HepG2 (cell line): ENCODE data around the gene PARD3. TPM values are rescaled to one million over a fixed set of nuclear protein-coding genes. Genes with fewer than 3 reads are reported as not detected.

ENCODE experiments used
- ATAC-seq: fragments of 200-7000 bp; cut with Tn5 transposase; 3 replicates; pipeline ENCODE4 v1.9.1; 2020; ENCODE audit warnings: mild to moderate bottlenecking, moderate library complexity
- BruUV-seq: library from RNA; stranded (reverse); fragments of 400-500 nt; replicated peaks from 2 replicates; lab custom pipeline; 2021; lab: Mats Ljungman, UMichigan
- CTCF ChIA-PET: fragments of 300-600 bp; formaldehyde crosslinking; extraction: SDS; loops from one replicate; lab custom pipeline; 2021; ENCODE audit warnings: low total read pairs, inconsistent platforms, low intra/inter-chr PET ratio; lab: Yijun Ruan, JAX
- POLR2A ChIA-PET: fragments of 350-600 bp; sonication (Branson Sonifier 250); formaldehyde crosslinking; loops from one replicate; lab custom pipeline; 2020; ENCODE audit warnings: antibody characterized with exemption, inconsistent platforms; lab: Yijun Ruan, JAX
- DNase-seq: peaks from one replicate; pipeline ENCODE4 v3.0.0-alpha.2; 2015; ENCODE audit warnings: low spot score
- FAIRE-seq: peaks from 3 replicates; lab custom pipeline; 2011; peaks lifted over from hg19 to GRCh38; lab: Jason Lieb, UNC
- H2AFZ ChIP-seq: one replicate; pipeline ENCODE4 v1.6.1; 2011; ENCODE audit warnings: low read length, inconsistent platforms
- H3K27ac ChIP-seq: fragments of 300-600 bp; 3 replicates; pipeline ENCODE4 v1.8.0; 2011; ENCODE audit warnings: mixed run types, mild to moderate bottlenecking, mixed read lengths, low read length, inconsistent platforms; ENCODE audit not compliant: insufficient read depth; ENCODE audit errors: extremely low read length
- H3K27me3 ChIP-seq, 2 experiments: fragments of 200-600 bp in 1 of 2; 2 replicates in 1 of 2; 3 replicates in 1 of 2; pipeline versions ENCODE4 v1.6.0 to v1.8.0; 2011; ENCODE audit warnings: low read length in 2 of 2, mild to moderate bottlenecking in 2 of 2, moderate library complexity in 2 of 2, inconsistent platforms in 1 of 2; ENCODE audit not compliant: insufficient read depth in 2 of 2, control insufficient read depth in 1 of 2
- H3K36me3 ChIP-seq, 2 experiments: fragments of 200-600 bp in 1 of 2; replicated peaks in 1 of 2; 2 replicates in 1 of 2; 3 replicates in 1 of 2; pipeline versions ENCODE4 v1.5.1 to v1.8.0; 2011; ENCODE audit warnings: low read length in 2 of 2, inconsistent platforms in 1 of 2; ENCODE audit not compliant: insufficient read depth in 2 of 2, control insufficient read depth in 1 of 2
- H3K4me1 ChIP-seq: 2 replicates; pipeline ENCODE4 v1.5.1; 2012; ENCODE audit warnings: low read length, inconsistent platforms; ENCODE audit not compliant: insufficient read depth
- H3K4me2 ChIP-seq: 2 replicates; pipeline ENCODE4 v1.6.0; 2011; ENCODE audit warnings: low read depth, low read length, inconsistent platforms
- H3K4me3 ChIP-seq, 3 experiments: fragments of 200-600 bp in 1 of 3; sonication (generic), shearing (Covaris generic) in 1 of 3; replicated peaks in 1 of 3; 2 replicates each; pipeline ENCODE4 v1.5.1; 2011 to 2016; ENCODE audit warnings: low read length in 3 of 3, inconsistent platforms in 2 of 3, low read depth in 2 of 3, mild to moderate bottlenecking in 2 of 3, control low read depth in 1 of 3, mixed read lengths in 1 of 3; ENCODE audit not compliant: insufficient read depth in 1 of 3
- H3K79me2 ChIP-seq: one replicate; pipeline ENCODE4 v1.6.1; 2011; ENCODE audit warnings: low read length, inconsistent platforms; ENCODE audit not compliant: insufficient read depth
- H3K9ac ChIP-seq: 2 replicates; pipeline ENCODE4 v1.6.0; 2011; ENCODE audit warnings: mild to moderate bottlenecking, low read depth, low read length, inconsistent platforms; ENCODE audit not compliant: insufficient read depth
- H3K9me3 ChIP-seq: 2 replicates; pipeline ENCODE4 v1.5.1; 2012; ENCODE audit warnings: mild to moderate bottlenecking, low read length
- H4K20me1 ChIP-seq: 2 replicates; pipeline ENCODE4 v1.6.0; 2011; ENCODE audit warnings: inconsistent platforms, mild to moderate bottlenecking, low read length, moderate library complexity; ENCODE audit not compliant: insufficient read depth
- SMAD9 ChIP-seq: sonication (generic); formaldehyde crosslinking; IDR thresholded peaks from 2 replicates; pipeline ENCODE4 v1.5.1; 2020; ENCODE audit warnings: mild to moderate bottlenecking, missing genetic modification reagents
- SP1 ChIP-seq, 2 experiments: fragments of 450-650 bp in 1 of 2; sonication (generic) in 1 of 2; formaldehyde crosslinking in 1 of 2; IDR thresholded peaks; 2 replicates each; pipeline versions ENCODE4 v1.4.0 to v1.6.1; 2016 to 2020; ENCODE audit warnings: missing genetic modification reagents in 1 of 2
- ZFP90 ChIP-seq: sonication (generic); formaldehyde crosslinking; IDR thresholded peaks from 2 replicates; pipeline ENCODE4 v1.8.0; 2022; ENCODE audit warnings: missing genetic modification reagents, mild to moderate bottlenecking, inconsistent platforms, borderline replicate concordance
- ZFYVE20 ChIP-seq: sonication (generic); formaldehyde crosslinking; IDR thresholded peaks from 2 replicates; pipeline ENCODE4 v1.8.0; 2023; ENCODE audit warnings: low read depth, mild to moderate bottlenecking, moderate library complexity, missing genetic modification reagents, borderline replicate concordance
- ZNF333 ChIP-seq: sonication (generic); formaldehyde crosslinking; IDR thresholded peaks from 2 replicates; pipeline ENCODE4 v1.4.0; 2020; ENCODE audit warnings: mild to moderate bottlenecking, missing genetic modification reagents, borderline replicate concordance
- WGBS: methylation state at CpG from one replicate; pipeline ENCODE4 v1.1.6; 2017; ENCODE audit warnings: low lambda C conversion rate; 5-methylcytosine and 5-hydroxymethylcytosine counted together
- in situ Hi-C: cut with HindIII; loops from 2 replicates; pipeline ENCODE4 v1.10.0; 2017; ENCODE audit warnings: low pct_unique_long_range_greater_than_20kb; ENCODE audit not compliant: extremely low pct_ligation_motif_present
- intact Hi-C: fragments of 100-400 bp; cut with micrococcal nuclease; formaldehyde crosslinking; loops from one replicate; pipeline ENCODE4 v1.10.0; 2022; ENCODE audit not compliant: unreplicated experiment
- polyA plus RNA-seq, 8 experiments: library from polyadenylated mRNA; depleted of rRNA in 3 of 8; stranded (reverse) in 7 of 8; unstranded in 1 of 8; fragments of >200 nt; fragmentation: Illumina TruSeq in 4 of 8; extraction: Trizol in 4 of 8; gene quantifications; 2 replicates each; pipeline versions ENCODE4 v1.2.1 to v1.2.3, GENCODE V29; 2011 to 2016; ENCODE audit warnings: low read depth in 4 of 8, missing spikeins in 1 of 8, mixed read lengths in 1 of 8; ENCODE audit not compliant: insufficient read depth in 1 of 8
- total RNA-seq, 5 experiments: library from RNA; depleted of rRNA; stranded (reverse); fragments of >200 nt; fragmentation: Illumina TruSeq; extraction: Trizol; gene quantifications; 2 replicates each; pipeline ENCODE4 v1.2.3, GENCODE V29; 2016; ENCODE audit warnings: low read depth in 1 of 5
- TF ChIP-seq, protein P1 (sequence below): sonication (generic); formaldehyde crosslinking; IDR thresholded peaks from 2 replicates; pipeline ENCODE4 v1.5.0; 2020; ENCODE audit warnings: mild to moderate bottlenecking, missing genetic modification reagents, borderline replicate concordance

Gene PARD3
- total and polyA plus RNA-seq, 2 of the 13 experiments (the other 11 are each of a cell fraction or from before 2014, with no cell fraction given), result 40.9 to 60.0 TPM

DNA sequence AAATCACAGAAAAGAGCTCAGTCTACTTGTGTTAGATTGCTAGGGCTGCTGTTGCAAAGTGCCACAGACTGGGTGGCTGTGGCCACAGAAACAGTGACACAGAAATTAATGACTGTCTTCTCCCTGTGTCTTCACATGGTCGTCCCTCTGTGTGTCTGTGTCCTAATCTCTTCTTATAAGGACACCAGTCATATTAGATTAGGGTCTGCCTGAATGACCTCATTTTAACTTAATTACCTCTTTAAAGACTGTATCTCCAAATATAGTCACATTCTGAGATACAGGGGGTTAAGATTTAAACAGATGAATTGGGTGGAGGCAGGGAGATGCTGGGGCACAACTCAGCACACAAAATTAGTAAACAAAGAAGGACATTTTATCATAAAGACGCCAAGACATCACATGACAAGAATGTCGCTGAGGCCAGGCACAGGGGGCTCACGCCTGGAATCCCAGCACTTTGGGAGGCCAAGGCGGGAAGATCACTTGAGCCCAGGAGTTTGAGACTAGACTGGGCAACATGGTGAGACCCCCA, 23.3 kb upstream of the PARD3 start (continued):
- TF ChIP-seq ZNF333 (CRISPR knock-in tag), result no peak
- TF ChIP-seq, protein P1, sequence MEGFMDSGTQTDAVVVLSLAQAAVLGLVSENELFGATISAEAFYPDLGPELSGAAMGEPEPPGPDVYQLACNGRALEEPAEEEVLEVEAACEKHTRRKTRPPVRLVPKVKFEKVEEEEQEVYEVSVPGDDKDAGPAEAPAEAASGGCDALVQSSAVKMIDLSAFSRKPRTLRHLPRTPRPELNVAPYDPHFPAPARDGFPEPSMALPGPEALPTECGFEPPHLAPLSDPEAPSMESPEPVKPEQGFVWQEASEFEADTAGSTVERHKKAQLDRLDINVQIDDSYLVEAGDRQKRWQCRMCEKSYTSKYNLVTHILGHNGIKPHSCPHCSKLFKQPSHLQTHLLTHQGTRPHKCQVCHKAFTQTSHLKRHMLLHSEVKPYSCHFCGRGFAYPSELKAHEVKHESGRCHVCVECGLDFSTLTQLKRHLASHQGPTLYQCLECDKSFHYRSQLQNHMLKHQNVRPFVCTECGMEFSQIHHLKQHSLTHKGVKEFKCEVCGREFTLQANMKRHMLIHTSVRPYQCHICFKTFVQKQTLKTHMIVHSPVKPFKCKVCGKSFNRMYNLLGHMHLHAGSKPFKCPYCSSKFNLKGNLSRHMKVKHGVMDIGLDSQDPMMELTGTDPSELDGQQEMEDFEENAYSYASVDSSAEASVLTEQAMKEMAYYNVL, result no peak
- no peak for TF ChIP-seq SMAD9 (CRISPR knock-in tag)
- TF ChIP-seq SP1 (IDR thresholded peaks at IDR 0.05), result no peak
- TF ChIP-seq SP1 (CRISPR knock-in tag; IDR thresholded peaks at IDR 0.05), result no peak
- TF ChIP-seq ZFYVE20 (CRISPR knock-in tag), result no peak

DNA sequence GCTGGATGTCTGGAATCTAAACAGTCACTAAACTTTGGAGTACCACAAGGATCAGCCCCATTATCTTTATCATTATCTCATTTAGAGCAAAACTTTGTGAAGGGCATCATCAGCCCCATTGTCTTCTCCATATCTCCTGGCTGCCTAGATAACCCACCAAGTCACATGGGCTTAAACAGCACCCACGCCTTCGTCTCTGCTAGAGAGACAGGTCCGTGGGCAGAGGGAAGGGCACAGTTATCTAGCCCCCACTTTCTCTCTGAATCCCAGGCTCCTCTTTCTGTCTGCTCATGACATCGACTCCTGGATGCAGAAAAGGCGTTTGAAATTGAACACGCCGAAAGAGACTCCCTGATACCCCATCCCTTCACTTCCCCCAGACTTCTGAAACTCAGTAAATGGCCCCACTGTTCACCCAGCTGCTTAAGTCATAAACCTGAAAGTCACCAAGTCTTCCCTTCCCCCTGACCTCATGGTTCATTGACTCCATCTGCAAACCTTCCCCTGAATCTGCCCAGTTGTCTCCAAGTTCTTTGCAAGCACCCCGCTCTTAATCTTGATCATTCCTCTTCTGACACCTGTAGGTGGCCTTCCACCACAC, 20.9 kb upstream of the PARD3 start:
- no peaks in the 10 kb centered on the region for H3K79me2 ChIP-seq
- no peak overlapping the region for H3K27ac ChIP-seq
- 60% methylated on average over 8 of the region's 8 CpGs for WGBS
- H3K4me3 ChIP-seq, result no peak overlapping the region
- no TSS peak for BruUV-seq
- no peaks in the 10 kb centered on the region for H3K9me3 ChIP-seq
- no peak for TF ChIP-seq ZFP90 (CRISPR knock-in tag)
- FAIRE-seq (no peak), ATAC-seq (no peak), DNase-seq (no peak)
- H3K4me1 ChIP-seq, result peaks cover 19% of the 10 kb centered on the region
- ChIA-PET POLR2A (no interaction called here), CTCF (no interaction called here)
- intact Hi-C loops, result loop anchor here (10.0 kb wide), 1 partner anchor 149 kb away; no protein-coding TSS in a partner anchor
- in situ Hi-C loops, result no loop called here
- H3K27me3 ChIP-seq, result no peaks in the 10 kb centered on the region; a peak in 3 of 5 replicates
- no peaks in the 10 kb centered on the region for H4K20me1 ChIP-seq
- H3K4me2 ChIP-seq, result no peak overlapping the region
- H3K36me3 ChIP-seq, result no peaks in the 10 kb centered on the region
- H2AFZ ChIP-seq, result no peak overlapping the region
- H3K9ac ChIP-seq, result no peak overlapping the region
